Body of pancreas (tissue), 4 donors: ENCODE data around the gene LTC4S.

Experiments
- POLR2A ChIP-seq, 3 donors: fragments of 450-650 bp; IDR thresholded peaks; one replicate each; pipeline ENCODE4 v1.6.1; 2016; ENCODE audit warnings: antibody characterized with exemption in 3 of 3, mild to moderate bottlenecking in 2 of 3
- TF ChIP-seq, protein P1 (sequence below), 7 experiments: fragments of 450-650 bp in 4 of 7; fragments of 200-600 bp in 3 of 7; sonication (generic) in 3 of 7; IDR thresholded peaks; one replicate each; pipeline ENCODE4 v1.5.1; 2016 to 2019; ENCODE audit warnings: antibody characterized with exemption in 7 of 7

GRCh38 chr5:179820483-179821297 is 26.9 kb downstream of the LTC4S start, which contains the start of gene SQSTM1:
- peak; percentile 99 to 100 (median 99) for TF ChIP-seq POLR2A (IDR thresholded peaks at IDR 0.05)
- TF ChIP-seq, protein P1, sequence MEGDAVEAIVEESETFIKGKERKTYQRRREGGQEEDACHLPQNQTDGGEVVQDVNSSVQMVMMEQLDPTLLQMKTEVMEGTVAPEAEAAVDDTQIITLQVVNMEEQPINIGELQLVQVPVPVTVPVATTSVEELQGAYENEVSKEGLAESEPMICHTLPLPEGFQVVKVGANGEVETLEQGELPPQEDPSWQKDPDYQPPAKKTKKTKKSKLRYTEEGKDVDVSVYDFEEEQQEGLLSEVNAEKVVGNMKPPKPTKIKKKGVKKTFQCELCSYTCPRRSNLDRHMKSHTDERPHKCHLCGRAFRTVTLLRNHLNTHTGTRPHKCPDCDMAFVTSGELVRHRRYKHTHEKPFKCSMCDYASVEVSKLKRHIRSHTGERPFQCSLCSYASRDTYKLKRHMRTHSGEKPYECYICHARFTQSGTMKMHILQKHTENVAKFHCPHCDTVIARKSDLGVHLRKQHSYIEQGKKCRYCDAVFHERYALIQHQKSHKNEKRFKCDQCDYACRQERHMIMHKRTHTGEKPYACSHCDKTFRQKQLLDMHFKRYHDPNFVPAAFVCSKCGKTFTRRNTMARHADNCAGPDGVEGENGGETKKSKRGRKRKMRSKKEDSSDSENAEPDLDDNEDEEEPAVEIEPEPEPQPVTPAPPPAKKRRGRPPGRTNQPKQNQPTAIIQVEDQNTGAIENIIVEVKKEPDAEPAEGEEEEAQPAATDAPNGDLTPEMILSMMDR (IDR thresholded peaks at IDR 0.05) = peak in 2 of 7 experiments; percentile 8 to 16
